Memory B cell (primary cell): Measurements from ENCODE around the gene PRKCZ.

ENCODE experiments used
- ATAC-seq: fragments of 150-1000 bp; cut with Tn5 transposase; 2 replicates; pipeline ENCODE4 v1.10.0; 2021; ENCODE audit warnings: low read depth, mild to moderate bottlenecking, moderate library complexity
- DNase-seq, 2 donors: peaks; one replicate each; pipeline ENCODE4 v3.0.0; 2022; ENCODE audit warnings: low spot score in 2 of 2
- H3K27ac Mint-ChIP-seq: one replicate; pipeline ENCODE4 v1.8.0; 2022; ENCODE audit warnings: mild to moderate bottlenecking, moderate library complexity, mixed read lengths
- H3K27me3 Mint-ChIP-seq: one replicate; pipeline ENCODE4 v1.8.0; 2022; ENCODE audit warnings: mixed read lengths
- H3K36me3 Mint-ChIP-seq: one replicate; pipeline ENCODE4 v1.8.0; 2022; ENCODE audit warnings: mild to moderate bottlenecking, mixed read lengths
- H3K4me1 Mint-ChIP-seq: one replicate; pipeline ENCODE4 v1.8.0; 2022; ENCODE audit warnings: mixed read lengths
- H3K4me3 Mint-ChIP-seq: one replicate; pipeline ENCODE4 v1.8.0; 2022; ENCODE audit warnings: mild to moderate bottlenecking, moderate library complexity, mixed read lengths
- H3K9me3 Mint-ChIP-seq: one replicate; pipeline ENCODE4 v1.8.0; 2022; ENCODE audit warnings: mixed read lengths

PRKCZ gene

GRCh38 chr1:2045468-2046173, 4.6 kb upstream of the PRKCZ start:
- Mint-ChIP-seq H3K27me3 (peaks cover 16% of the 10 kb centered on the region), H3K4me1 (peaks cover 20% of the 10 kb centered on the region), H3K36me3 (no peaks in the 10 kb centered on the region), H3K9me3 (no peaks in the 10 kb centered on the region), H3K27ac (no peak overlapping the region), H3K4me3 (peak overlapping the region; percentile 45)
- no peak for ATAC-seq
- no peak for DNase-seq

- H3K9me3 Mint-ChIP-seq: no peaks in the 10 kb centered on the region
- peaks cover 20% of the 10 kb centered on the region for H3K4me1 Mint-ChIP-seq
- DNase-seq (peak in 1 of 2 donors; percentile 57), ATAC-seq (no peak)
- no peaks in the 10 kb centered on the region for H3K36me3 Mint-ChIP-seq
- H3K4me3 Mint-ChIP-seq: no peak overlapping the region
- H3K27me3 Mint-ChIP-seq: peaks cover 16% of the 10 kb centered on the region
- H3K27ac Mint-ChIP-seq: no peak overlapping the region
Measured at GRCh38 chr1:2046174-2046917, 3.9 kb upstream of the PRKCZ start.

GRCh38 chr1:2046953-2047748, 3.1 kb upstream of the PRKCZ start:
- Mint-ChIP-seq H3K9me3 (no peaks in the 10 kb centered on the region), H3K36me3 (no peaks in the 10 kb centered on the region), H3K27me3 (peaks cover 16% of the 10 kb centered on the region), H3K4me3 (no peak overlapping the region), H3K27ac (no peak overlapping the region), H3K4me1 (peaks cover 20% of the 10 kb centered on the region)
- DNase-seq (no peak), ATAC-seq (no peak)

- H3K27ac Mint-ChIP-seq: no peak overlapping the region
- H3K36me3 Mint-ChIP-seq: no peaks in the 10 kb centered on the region
- H3K9me3 Mint-ChIP-seq: no peaks in the 10 kb centered on the region
- peaks cover 27% of the 10 kb centered on the region for H3K4me1 Mint-ChIP-seq
- ATAC-seq (no peak), DNase-seq (no peak)
- H3K27me3 Mint-ChIP-seq: peaks cover 16% of the 10 kb centered on the region
- H3K4me3 Mint-ChIP-seq: peak overlapping the region; percentile 87
Measured at GRCh38 chr1:2047749-2048729, 2.2 kb upstream of the PRKCZ start.

- Mint-ChIP-seq H3K4me3 (peak overlapping the region; percentile 87), H3K9me3 (no peaks in the 10 kb centered on the region), H3K36me3 (no peaks in the 10 kb centered on the region), H3K27me3 (peaks cover 12% of the 10 kb centered on the region), H3K27ac (peak overlapping the region; percentile 35), H3K4me1 (peaks cover 25% of the 10 kb centered on the region)
- DNase-seq (no peak), ATAC-seq (no peak)
Measured at GRCh38 chr1:2049225-2049717, 940 bp upstream of the PRKCZ start.

GRCh38 chr1:2050461-2050792, 216 bp downstream of the PRKCZ start:
- H3K9me3 Mint-ChIP-seq: no peaks in the 10 kb centered on the region
- peaks cover 24% of the 10 kb centered on the region for H3K4me1 Mint-ChIP-seq
- H3K4me3 Mint-ChIP-seq: peak overlapping the region; percentile 74
- no peak overlapping the region for H3K27ac Mint-ChIP-seq
- H3K36me3 Mint-ChIP-seq: no peaks in the 10 kb centered on the region
- ATAC-seq: peak; percentile 21
- peaks cover 11% of the 10 kb centered on the region for H3K27me3 Mint-ChIP-seq
- no peak for DNase-seq

GRCh38 chr1:2050793-2051682, 827 bp downstream of the PRKCZ start:
- H3K27ac Mint-ChIP-seq: no peak overlapping the region
- ATAC-seq (no peak), DNase-seq (no peak)
- H3K4me1 Mint-ChIP-seq: peaks cover 19% of the 10 kb centered on the region
- H3K4me3 Mint-ChIP-seq: peak overlapping the region; percentile 74
- no peaks in the 10 kb centered on the region for H3K36me3 Mint-ChIP-seq
- no peaks in the 10 kb centered on the region for H3K9me3 Mint-ChIP-seq
- peaks cover 7% of the 10 kb centered on the region for H3K27me3 Mint-ChIP-seq

GRCh38 chr1:2052054-2052679, 2.0 kb downstream of the PRKCZ start:
- no peak for ATAC-seq
- DNase-seq: no peak
- H3K9me3 Mint-ChIP-seq: no peaks in the 10 kb centered on the region
- no peaks in the 10 kb centered on the region for H3K36me3 Mint-ChIP-seq
- H3K4me3 Mint-ChIP-seq: peak overlapping the region; percentile 74
- peak overlapping the region; percentile 51 for H3K27ac Mint-ChIP-seq
- H3K27me3 Mint-ChIP-seq: peaks cover 4% of the 10 kb centered on the region
- peaks cover 19% of the 10 kb centered on the region for H3K4me1 Mint-ChIP-seq

- DNase-seq (no peak), ATAC-seq (no peak)
- Mint-ChIP-seq H3K27ac (peak overlapping the region; percentile 51), H3K36me3 (no peaks in the 10 kb centered on the region), H3K4me3 (peak overlapping the region; percentile 66), H3K9me3 (no peaks in the 10 kb centered on the region), H3K4me1 (peaks cover 19% of the 10 kb centered on the region), H3K27me3 (peaks cover 4% of the 10 kb centered on the region)
Measured at GRCh38 chr1:2052756-2053155, 2.5 kb downstream of the PRKCZ start.

- DNase-seq: no peak
- Mint-ChIP-seq H3K36me3 (no peaks in the 10 kb centered on the region), H3K9me3 (no peaks in the 10 kb centered on the region), H3K27ac (peak overlapping the region; percentile 51), H3K4me1 (peaks cover 18% of the 10 kb centered on the region), H3K4me3 (peak overlapping the region; percentile 28), H3K27me3 (peaks cover 3% of the 10 kb centered on the region)
- ATAC-seq: no peak
Measured at GRCh38 chr1:2053217-2053616, 3.0 kb downstream of the PRKCZ start.

GRCh38 chr1:2053784-2054376, 3.7 kb downstream of the PRKCZ start:
- no peaks in the 10 kb centered on the region for H3K27me3 Mint-ChIP-seq
- H3K9me3 Mint-ChIP-seq: no peaks in the 10 kb centered on the region
- H3K4me1 Mint-ChIP-seq: peaks cover 15% of the 10 kb centered on the region
- ATAC-seq (no peak), DNase-seq (no peak)
- H3K27ac Mint-ChIP-seq: no peak overlapping the region
- H3K4me3 Mint-ChIP-seq: no peak overlapping the region
- no peaks in the 10 kb centered on the region for H3K36me3 Mint-ChIP-seq

- peaks cover 9% of the 10 kb centered on the region for H3K4me1 Mint-ChIP-seq
- no peak overlapping the region for H3K27ac Mint-ChIP-seq
- DNase-seq (no peak), ATAC-seq (no peak)
- H3K27me3 Mint-ChIP-seq: no peaks in the 10 kb centered on the region
- no peaks in the 10 kb centered on the region for H3K9me3 Mint-ChIP-seq
- H3K36me3 Mint-ChIP-seq: peaks cover 4% of the 10 kb centered on the region
- no peak overlapping the region for H3K4me3 Mint-ChIP-seq
Measured at GRCh38 chr1:2054560-2054959, 4.3 kb downstream of the PRKCZ start.
